ENCODE results near the gene C2orf72. TPM values are rescaled to one million over a fixed set of nuclear protein-coding genes. Genes with fewer than 3 reads are reported as not detected.
"Not testable (repeated sequence)": the region's sequence is repeated elsewhere in the genome, so short reads cannot be mapped to it uniquely, and the experiment has no call there.

The C2orf72 gene
- total RNA-seq, 1 donor from 2014 or later = 32.4 TPM

DNA sequence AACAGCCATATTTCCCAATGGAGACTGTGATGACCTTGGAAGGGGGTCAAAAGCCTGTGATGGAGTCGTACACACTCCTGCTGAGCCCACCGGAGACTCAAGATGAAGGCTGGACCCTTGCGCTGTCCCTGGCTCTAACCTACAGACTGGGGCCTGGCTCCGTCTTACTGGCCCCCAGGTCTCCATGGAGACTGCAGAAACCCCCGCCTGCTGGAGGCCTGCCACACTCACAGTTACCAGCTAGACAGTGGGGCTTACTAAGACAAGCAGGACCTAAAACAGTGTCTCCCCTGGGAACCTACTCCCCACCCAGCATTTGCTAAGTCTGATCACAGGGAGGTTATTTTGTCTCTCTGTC is 9.6 kb downstream of the C2orf72 start:
- no peak for DNase-seq

GRCh38 chr2:231047274-231047922 is 10.1 kb downstream of the C2orf72 start:
- DNase-seq = peak; percentile 71

DNA sequence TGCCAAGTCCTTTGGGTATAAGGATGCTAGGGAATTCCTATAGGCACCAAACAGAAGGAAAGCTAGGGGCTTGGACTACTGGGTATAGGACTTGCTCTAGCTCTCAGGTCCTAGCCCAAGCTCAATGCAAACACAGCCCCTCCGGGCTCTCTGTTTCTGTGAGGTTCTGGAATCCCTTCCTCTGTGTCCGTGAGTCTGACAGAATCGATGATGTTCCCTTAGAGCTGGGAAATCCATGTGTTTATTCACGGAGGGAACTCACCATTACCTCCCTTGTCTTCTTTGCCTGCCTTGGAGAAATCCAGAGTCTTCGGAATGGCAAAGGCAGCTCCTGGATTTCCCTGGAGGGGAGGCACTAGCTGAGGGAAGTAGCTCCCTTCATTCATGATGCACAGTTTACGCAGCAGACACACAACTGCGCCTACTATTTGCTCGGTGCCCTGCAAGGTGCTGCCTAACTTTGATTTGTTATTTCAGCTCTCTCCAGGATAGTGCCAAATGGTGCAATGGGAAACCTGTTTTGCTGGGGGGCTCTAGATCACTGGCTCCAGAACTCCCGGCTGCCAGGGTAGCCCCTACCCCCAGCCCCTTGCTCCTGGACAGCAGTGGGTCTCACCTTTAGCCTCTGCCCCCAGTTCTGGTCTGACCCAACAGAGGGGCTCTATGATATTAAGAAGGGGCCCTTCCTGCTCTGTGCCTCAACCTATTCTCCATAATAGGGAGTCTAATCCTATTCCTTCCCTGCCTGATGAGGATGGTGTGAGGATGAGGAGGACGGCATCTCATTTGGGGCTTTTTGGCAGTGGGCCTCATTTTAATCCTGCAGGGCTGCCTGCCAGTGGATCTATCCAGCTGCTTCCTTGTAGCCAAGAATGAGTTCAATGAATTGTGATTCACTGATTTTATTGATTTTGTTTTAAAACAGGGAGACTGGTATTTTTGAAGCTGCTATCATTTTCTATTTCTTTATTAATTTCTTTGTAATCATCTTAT is 10.9 kb downstream of the C2orf72 start:
- peak; percentile 54 for DNase-seq

DNA sequence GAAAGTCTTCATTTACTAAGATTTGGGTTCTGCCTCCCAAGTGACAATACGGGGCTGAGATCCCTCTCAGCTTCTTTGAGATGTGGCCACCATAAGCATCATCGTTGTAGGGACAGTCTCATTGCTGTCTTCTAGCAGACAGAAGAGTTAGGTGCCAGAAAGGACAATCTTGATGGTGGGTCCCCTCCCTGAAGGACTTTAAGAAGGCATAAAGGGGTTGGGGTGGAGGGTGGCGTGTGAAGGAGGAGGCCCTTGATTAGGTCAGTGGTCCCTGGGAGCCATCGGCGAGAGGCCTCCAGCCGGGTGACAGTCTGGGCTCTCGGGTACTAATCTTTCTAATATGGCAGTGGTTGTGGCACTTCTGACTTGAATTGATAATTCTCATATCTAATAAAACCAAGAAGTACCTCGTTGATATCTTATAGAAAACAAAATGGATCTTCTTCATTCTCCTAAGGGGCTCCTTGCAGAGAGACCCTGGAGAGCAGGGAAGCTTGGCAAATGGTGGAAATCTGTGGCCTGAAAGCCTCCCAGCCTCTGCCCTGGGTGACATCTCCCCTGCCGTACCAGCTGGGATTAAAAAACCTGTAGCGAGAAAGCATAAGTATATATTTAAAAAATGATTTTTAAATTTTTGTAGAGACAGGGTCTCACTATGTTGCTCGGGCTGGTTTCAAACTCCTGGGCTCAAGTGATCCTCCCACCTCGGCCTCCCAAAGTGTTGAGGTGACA is 12.1 kb downstream of the C2orf72 start:
- no peak for DNase-seq

- DNase-seq = no peak
These were observed 12.9 kb downstream of the C2orf72 start for GRCh38 chr2:231050018-231050901.

GRCh38 chr2:231051116-231051515 is 13.8 kb downstream of the C2orf72 start:
- no peak for DNase-seq

DNA sequence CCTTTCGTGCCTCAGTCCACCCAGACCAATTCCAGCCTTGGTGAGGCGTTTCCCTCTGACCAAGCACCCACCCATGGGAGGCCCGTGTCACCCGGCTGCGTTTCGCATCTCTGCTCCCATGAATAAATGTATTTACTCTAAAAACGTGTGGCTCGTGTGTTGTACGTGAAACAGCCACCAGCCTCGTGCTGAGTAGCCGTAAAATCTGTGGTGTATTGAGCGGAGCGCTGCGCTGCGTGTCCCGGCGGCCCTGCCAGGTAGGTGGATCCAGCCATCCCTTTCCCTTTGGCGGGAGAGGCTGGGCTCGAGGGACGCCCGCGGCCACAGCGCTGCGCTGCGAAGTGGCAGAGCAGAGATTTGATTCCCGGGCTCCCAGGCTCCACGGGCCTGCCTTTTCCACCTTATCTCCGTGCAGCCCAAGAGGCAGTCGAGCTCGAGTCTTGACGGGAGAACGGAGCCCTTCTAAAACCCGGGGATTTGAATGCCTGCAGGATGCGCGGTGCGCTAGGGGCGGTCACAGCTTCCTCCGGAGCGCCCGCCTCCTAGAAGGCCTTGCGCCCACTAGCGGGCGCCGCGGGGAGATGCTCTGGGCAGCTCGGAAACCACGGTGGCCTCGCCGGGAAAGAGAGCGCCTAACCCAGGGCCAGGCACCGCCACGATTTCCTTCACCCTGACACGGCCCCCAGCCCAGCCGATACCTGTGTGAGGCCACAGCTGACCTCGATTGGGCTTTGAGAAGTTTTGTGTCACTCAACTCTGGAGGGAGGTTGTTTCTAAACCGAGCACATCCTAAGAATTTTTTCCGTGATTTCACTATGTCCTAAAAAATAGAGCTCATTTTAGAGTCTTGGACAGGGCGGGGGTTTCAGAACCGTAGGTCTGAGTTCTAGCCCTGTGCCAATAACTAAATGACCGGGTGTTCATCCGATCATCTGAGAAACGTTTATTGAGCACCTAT is 15.4 kb downstream of the C2orf72 start:
- peak; percentile 85 for DNase-seq

DNA sequence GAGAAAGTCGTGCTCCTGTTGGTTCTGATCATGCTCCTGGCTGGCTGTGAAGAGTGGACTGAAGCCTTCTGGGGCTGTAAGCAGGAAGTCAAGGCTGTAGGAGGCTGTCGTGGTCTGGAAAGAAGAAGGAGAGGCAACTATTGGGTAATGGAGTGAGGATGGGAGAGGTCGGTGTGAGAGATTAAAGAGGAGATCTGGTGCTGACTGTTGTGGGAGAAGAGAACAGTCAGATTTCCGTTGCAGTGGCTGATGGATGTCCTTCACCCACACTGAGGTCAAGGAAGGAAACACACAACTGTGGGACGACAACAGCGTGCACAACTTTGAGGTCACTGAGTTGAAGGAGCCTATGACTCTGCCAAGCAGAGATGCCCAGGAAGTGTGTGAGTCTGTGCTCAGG is 16.5 kb downstream of the C2orf72 start:
- no peak for DNase-seq

GRCh38 chr2:231056453-231057416 is 19.4 kb downstream of the C2orf72 start, which contains the start of gene PSMD1:
TSS of gene PSMD1 (plus strand) at chr2:231056867. CDS start at chr2:231057026, 159 bp downstream.
- DNase-seq = peak; percentile 91

GRCh38 chr2:231057590-231057989 is 20.3 kb downstream of the C2orf72 start:
- DNase-seq = no peak

DNA sequence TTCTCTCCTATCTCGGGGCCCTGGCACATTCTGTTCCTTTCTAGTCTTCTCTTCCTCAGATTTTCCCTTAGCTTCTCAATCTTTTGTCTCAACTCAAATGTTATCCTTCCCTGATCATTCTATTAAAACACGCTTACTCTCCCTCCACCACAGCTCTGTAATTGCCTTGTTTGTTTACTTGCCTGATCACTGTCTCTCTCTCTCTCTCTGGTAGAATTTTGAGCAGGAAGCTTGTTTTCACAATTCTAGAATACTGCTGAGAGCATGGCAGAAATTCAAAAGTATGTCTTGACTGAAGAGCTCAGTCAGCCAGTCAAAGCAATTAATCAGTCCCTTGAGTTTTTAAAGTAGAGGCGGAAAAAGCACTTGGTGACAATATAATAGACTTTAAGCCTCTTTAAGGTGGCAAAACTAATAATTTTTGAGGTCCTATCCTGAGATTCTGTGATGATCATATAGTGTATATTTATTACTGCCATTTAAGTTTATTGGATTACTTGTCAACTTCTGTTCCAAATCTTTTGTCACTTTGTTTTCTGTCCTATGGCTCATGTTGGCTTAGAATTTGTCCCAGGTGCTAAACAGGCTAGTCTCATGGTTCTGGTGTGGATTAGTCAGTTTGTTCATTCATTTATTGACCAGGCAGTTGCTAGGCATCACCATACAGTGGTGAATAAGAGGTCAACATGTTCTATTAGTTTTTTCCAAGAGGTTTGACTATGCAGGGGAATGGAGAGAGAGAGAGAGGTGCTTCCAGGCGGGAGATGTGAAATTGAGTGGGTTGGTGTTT is 21.6 kb downstream of the C2orf72 start:
- DNase-seq = no peak

DNA sequence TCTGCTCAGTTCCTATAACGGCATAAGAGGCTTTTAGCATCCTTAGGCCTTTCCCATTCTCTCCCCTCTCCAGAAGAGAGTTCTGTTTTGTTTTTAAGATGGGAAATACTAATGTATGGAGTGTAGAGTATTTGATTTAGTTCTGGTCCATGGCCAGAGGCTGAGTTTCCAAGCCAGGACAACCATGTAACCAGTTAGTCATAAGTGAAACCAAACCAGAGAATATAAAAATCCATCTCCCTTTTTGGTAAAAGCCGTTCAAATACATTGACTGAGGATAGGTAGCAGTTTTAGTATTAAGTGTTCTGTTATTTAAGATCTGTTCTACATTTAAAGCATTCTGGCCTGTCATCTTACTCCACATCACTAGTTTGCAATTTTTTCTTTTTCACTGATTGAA is 22.4 kb downstream of the C2orf72 start:
- no peak for DNase-seq

DNA sequence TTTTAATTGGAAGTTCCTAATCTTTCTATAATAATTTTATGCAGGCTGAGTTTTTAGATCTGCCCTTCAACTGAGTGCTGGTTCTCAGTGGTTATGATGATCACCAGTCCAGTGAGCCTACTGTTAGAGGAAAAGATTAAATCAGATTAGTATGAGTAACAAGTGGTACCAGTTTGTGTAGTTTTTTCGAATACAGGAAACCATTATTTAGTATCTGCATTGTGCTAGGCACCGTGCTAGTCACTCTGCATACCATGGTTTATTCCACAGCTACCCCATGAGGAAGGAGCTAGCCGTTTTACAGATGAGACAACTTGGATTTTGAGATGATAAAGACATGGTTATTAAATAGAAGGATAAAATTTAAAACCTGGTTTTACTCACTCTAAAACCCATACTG is 25.5 kb downstream of the C2orf72 start:
- DNase-seq = no peak

DNA sequence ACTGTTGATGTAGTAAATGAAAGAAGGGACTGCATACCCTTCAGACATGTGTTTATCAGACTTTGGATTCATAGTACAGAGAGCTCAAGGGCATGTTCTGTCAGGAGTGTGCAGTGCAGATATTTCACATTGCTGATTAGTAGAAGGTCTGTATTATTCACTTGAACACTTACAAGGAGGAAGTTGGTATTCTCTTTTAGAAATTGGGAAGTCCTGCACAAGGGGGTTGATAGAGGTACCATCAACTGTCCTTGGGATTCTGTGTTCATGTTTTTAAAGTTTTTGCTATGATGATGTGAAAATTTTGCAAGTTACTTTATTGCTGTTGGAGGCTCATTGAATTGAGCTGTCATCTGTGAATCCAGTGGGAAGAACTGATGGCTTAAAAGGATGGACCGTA is 26.0 kb downstream of the C2orf72 start:
- DNase-seq = no peak

- no peak for DNase-seq
These were observed 28.6 kb downstream of the C2orf72 start for GRCh38 chr2:231065966-231066365.

DNA sequence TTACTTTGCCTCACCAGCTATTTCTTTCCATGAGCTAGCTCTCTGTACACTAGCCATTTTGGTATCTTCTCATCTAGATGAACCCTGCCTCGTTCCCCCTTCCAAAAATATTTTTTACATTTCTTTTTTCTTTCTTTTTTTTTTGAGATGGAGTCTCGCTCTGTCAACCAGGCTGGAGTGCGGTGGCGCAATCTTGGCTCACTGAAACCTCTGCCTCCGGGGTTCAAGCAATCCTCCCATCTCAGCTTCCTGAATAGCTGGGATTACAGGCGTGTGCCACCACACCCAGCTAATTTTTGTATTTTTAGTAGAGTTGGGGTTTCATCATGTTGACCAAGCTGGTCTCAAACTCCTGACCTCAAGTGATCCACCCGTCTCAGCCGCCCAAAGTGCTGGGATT is 30.2 kb downstream of the C2orf72 start:
- not testable (repeated sequence) for DNase-seq

- no peak for DNase-seq
These were observed 31.4 kb downstream of the C2orf72 start for GRCh38 chr2:231068525-231069222.
